HFF-Myc (cell line): Measurements from ENCODE around the gene C1QTNF6.

Experiments
- DNase-seq: peaks from one replicate; pipeline ENCODE4 v3.0.0-alpha.2; 2011; ENCODE audit warnings: low read depth; ENCODE audit errors: extremely low read depth
- H3K4me3 ChIP-seq: replicated peaks from 2 replicates; pipeline ENCODE4 v1.5.1; 2011; ENCODE audit warnings: low read depth, mild to moderate bottlenecking, control low read depth, low read length
- CTCF ChIP-seq: IDR thresholded peaks from 2 replicates; pipeline ENCODE4 v1.5.1; 2012; ENCODE audit warnings: mild to moderate bottlenecking, low read depth, low read length, control low read depth; ENCODE audit errors: missing control alignments

The C1QTNF6 gene

DNA sequence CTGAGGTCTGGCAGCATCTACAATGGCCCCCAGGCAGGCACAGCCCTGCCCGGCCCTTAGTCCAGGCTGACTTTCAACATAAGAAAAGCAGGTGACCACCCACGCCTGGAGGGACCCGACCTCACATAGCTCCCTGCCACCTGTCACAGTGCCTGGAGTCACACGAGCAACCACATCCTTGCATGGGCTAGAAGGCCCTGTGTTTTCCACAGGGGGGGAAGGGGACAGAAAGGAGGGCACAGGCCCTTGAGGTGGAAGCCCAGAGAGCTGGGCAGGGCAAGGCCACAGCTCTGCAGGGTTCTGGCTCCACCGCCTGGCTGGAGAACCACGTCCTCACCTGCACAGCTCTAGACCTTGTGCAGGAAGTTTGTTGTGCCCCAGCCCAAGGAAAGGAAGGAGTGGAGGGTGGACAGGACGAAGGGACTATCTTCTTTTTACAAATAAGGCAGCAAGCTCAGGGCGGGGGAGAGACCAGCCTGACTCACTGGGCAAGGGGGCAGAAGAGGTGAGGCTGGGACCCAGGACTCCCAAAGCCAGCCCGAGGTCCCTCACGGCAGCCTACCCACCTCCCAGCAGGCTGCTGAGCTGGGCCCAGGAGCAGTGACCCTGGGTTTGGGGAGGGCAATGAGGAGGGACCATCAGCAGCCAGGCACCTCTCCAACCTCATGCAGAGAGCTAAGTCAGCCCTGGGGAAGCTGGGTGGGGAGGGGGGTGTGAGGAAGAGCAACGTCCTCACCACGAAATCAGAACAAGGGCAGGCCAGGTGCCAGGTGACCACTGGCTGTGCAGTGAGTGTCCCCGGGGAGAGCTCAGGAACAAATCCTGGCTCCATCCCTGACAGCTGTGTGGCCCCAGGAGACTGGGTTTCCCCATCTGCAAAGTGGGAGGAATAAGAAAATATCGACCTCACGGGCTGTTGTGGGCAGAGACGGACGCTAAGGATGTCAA, 4.3 kb downstream of the C1QTNF6 start:
- H3K4me3 ChIP-seq: no peak overlapping the region
- DNase-seq: no peak
- TF ChIP-seq CTCF: no peak

DNA sequence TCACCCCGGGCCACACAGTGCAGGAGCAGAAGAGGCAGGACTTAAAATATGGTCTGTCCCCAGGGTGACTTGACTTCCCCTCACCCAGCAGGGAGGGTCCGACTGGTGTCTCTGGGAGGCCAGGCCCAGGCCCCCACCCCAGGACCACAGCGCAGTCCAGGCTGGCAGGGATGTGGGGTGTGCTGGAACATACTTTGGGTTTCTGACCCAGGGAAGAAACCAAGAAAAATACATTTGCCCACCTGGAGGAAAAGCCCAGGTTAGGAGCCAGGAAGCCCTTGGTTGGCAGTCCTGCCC, 5.2 kb downstream of the C1QTNF6 start:
- no peak for DNase-seq
- TF ChIP-seq CTCF: no peak
- H3K4me3 ChIP-seq: no peak overlapping the region

DNA sequence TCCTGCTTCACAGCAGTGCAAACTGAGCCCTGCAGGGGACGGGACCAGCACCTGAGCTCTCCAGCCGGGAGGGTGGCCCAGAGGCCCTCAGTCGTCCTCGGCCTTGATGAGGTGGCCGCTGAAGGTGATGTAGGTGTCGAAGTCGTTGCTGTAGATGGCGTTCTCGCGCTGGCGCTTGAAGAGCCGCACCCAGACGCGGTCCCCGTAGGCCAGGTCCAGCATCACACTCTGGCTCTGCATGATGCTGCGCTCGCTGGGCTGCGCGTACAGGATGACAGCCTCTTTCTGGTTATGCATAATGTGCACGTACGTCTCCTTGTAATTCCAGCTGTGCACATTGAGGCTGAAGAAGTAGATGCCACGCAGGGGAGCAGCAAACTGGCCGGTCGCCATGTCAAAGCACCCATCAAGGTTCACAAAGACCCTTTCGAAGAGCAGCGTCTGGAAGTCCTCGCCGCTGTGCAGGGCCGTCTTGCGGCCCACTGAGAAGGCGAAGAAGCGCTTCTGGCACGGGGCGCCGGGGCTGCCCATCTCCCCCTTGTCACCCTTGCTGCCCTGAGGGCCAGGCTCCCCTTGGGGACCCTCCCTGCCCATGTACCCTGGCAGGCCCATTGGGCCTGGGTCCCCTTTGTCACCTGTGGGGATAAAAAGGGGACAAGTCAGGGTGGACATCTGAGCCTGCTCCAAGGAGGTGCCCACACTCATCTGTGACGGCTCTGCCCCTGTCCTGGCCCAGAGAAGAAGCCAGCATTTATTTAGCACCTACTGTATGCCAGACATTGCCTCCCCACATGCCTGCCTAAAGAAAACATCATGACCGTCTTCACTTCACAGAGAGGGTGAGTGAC, 5.7 kb downstream of the C1QTNF6 start:
- no peak for TF ChIP-seq CTCF
- DNase-seq: no peak
- H3K4me3 ChIP-seq: no peak overlapping the region

GRCh38 chr22:37181681-37182080, 6.4 kb downstream of the C1QTNF6 start:
- no peak for DNase-seq
- no peak overlapping the region for H3K4me3 ChIP-seq
- no peak for TF ChIP-seq CTCF

DNA sequence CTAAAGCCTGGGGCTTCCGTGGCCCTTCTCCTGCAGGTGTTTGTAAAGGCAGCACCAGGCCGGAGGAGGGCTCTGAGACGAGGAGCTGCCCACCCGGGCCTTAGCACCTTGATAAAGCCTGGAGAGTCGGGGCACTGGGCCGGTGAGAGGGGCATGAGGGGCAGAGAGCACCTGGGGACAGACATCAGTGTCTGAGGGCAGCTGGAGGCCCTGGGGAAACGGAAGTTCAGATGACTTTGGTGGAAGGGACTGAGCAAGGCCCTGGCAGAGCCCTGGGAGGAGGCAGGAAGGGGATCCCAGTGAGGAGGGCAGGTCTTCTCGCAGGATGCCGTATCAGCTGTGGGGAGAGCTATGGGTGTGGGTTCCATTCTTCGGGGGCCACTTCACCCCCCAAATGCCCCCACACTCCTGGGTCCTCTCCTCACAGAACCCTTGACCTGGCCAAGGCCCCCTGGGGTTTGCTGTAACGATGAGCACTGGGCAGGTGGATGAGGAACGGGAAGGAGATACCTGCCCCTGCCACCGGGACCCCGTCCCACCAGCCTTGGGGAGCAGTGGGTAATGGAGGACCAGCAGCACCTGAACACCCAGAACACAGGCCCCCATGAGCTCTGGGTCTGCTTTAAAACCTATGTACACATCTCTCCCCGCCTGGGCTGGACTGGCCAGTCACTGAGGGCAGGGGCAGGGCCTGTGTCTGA, 7.4 kb downstream of the C1QTNF6 start:
- TF ChIP-seq CTCF: no peak
- no peak for DNase-seq
- H3K4me3 ChIP-seq: no peak overlapping the region

- no peak for TF ChIP-seq CTCF
- no peak overlapping the region for H3K4me3 ChIP-seq
- no peak for DNase-seq
These were observed 8.2 kb downstream of the C1QTNF6 start for GRCh38 chr22:37179622-37180420.
